ENCODE measurements around the gene C20orf204.

C20orf204 gene

GRCh38 chr20:64035933-64036345 is at the start of gene C20orf204:
TSS of gene C20orf204 (plus strand) at chr20:64036182. CDS start at chr20:64036324, 142 bp downstream.
- no peak for DNase-seq (ENCODE audit: low spot score)

- DNase-seq (ENCODE audit: low spot score), result no peak
Measured at GRCh38 chr20:64000906-64001305, 35.1 kb upstream of the C20orf204 start.

GRCh38 chr20:64001607-64002011 is 34.4 kb upstream of the C20orf204 start:
- DNase-seq (ENCODE audit: low spot score), result no peak

- no peak for DNase-seq (ENCODE audit: low spot score)
Measured at GRCh38 chr20:64003960-64004725, 31.8 kb upstream of the C20orf204 start.

GRCh38 chr20:64005394-64005793 is 30.6 kb upstream of the C20orf204 start:
- DNase-seq (ENCODE audit: low spot score), result no peak

GRCh38 chr20:64006490-64006889 is 29.5 kb upstream of the C20orf204 start:
- no peak for DNase-seq (ENCODE audit: low spot score)

GRCh38 chr20:64006902-64007301 is 29.1 kb upstream of the C20orf204 start:
- DNase-seq (ENCODE audit: low spot score), result no peak

GRCh38 chr20:64009811-64010387 is 26.1 kb upstream of the C20orf204 start:
- DNase-seq (ENCODE audit: low spot score), result no peak

- no peak for DNase-seq (ENCODE audit: low spot score)
Measured at GRCh38 chr20:64010711-64011237, 25.2 kb upstream of the C20orf204 start.

GRCh38 chr20:64011366-64011779 is 24.6 kb upstream of the C20orf204 start:
- no peak for DNase-seq (ENCODE audit: low spot score)

- DNase-seq (ENCODE audit: low spot score), result peak; percentile 37
Measured at GRCh38 chr20:64012385-64013154, 23.4 kb upstream of the C20orf204 start.

- DNase-seq (ENCODE audit: low spot score), result no peak
Measured at GRCh38 chr20:64015635-64016034, 20.3 kb upstream of the C20orf204 start.

GRCh38 chr20:64021124-64021975 is 14.6 kb upstream of the C20orf204 start:
- no peak for DNase-seq (ENCODE audit: low spot score)

- DNase-seq (ENCODE audit: low spot score), result no peak
Measured at GRCh38 chr20:64022671-64023360, 13.2 kb upstream of the C20orf204 start.

- DNase-seq (ENCODE audit: low spot score), result no peak
Measured at GRCh38 chr20:64023361-64024140, 12.4 kb upstream of the C20orf204 start.

- DNase-seq (ENCODE audit: low spot score), result no peak
Measured at GRCh38 chr20:64024141-64024990, 11.6 kb upstream of the C20orf204 start.

- no peak for DNase-seq (ENCODE audit: low spot score)
Measured at GRCh38 chr20:64025101-64025825, 10.7 kb upstream of the C20orf204 start.

- DNase-seq (ENCODE audit: low spot score), result no peak
Measured at GRCh38 chr20:64025826-64026412, 10.1 kb upstream of the C20orf204 start.

Measured in CD4-positive, alpha-beta T cell treated with Interleukin-2 at 100 ng/mL for 4 hours (primary cell).